Adrenal gland (tissue), 5 donors: ENCODE results near the gene TNNI3K.

ENCODE experiments used
- CTCF ChIP-seq, 6 experiments: fragments of 450-650 bp in 4 of 6; fragments of 200-600 bp in 2 of 6; sonication (generic) in 1 of 6; IDR thresholded peaks; 1 replicate in 5 of 6; 2 replicates in 1 of 6; pipeline versions ENCODE4 v1.5.1 to v1.8.0; 2016 to 2021; ENCODE audit warnings: antibody characterized with exemption in 6 of 6, mild to moderate bottlenecking in 2 of 6, moderate library complexity in 1 of 6
- POLR2A ChIP-seq, 2 donors: fragments of 450-650 bp; IDR thresholded peaks; one replicate each; pipeline ENCODE4 v1.6.1; 2017; ENCODE audit warnings: antibody characterized with exemption in 2 of 2, mild to moderate bottlenecking in 2 of 2, moderate library complexity in 1 of 2
- donor health status: DM: no; HTN: no; CAD: no.

GRCh38 chr1:74362691-74363090 is 127.5 kb downstream of the TNNI3K start:
- TF ChIP-seq CTCF (IDR thresholded peaks at IDR 0.05) (no peak), POLR2A (IDR thresholded peaks at IDR 0.05) (no peak)
